ENCODE data around the gene NUDC. TPM values are rescaled to one million over a fixed set of nuclear protein-coding genes. Genes with fewer than 3 reads are reported as not detected.

The NUDC gene
- total and polyA plus RNA-seq, 2 of the 13 experiments (the other 11 are each of a cell fraction or from before 2014, with no cell fraction given), result 34.7 to 104 TPM

GRCh38 chr1:26913754-26914619, 7.6 kb upstream of the NUDC start, which contains the start of gene NR0B2 (continued):
- TF ChIP-seq, protein P1, sequence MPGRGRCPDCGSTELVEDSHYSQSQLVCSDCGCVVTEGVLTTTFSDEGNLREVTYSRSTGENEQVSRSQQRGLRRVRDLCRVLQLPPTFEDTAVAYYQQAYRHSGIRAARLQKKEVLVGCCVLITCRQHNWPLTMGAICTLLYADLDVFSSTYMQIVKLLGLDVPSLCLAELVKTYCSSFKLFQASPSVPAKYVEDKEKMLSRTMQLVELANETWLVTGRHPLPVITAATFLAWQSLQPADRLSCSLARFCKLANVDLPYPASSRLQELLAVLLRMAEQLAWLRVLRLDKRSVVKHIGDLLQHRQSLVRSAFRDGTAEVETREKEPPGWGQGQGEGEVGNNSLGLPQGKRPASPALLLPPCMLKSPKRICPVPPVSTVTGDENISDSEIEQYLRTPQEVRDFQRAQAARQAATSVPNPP (CRISPR knock-in tag; IDR thresholded peaks at IDR 0.05), result peak; percentile 91
- peak; percentile 85 for TF ChIP-seq ZNF263 (CRISPR knock-in tag; IDR thresholded peaks at IDR 0.05)
- TF ChIP-seq ZBTB10 (CRISPR knock-in tag; IDR thresholded peaks at IDR 0.05; ENCODE audit: borderline replicate concordance), result peak; percentile 22; the same call in 1 of the 2 replicates
- TF ChIP-seq MEIS1 (CRISPR knock-in tag; IDR thresholded peaks at IDR 0.05; ENCODE audit: borderline replicate concordance), result peak; percentile 99
- TF ChIP-seq SNAPC4 (CRISPR knock-in tag; IDR thresholded peaks at IDR 0.05), result peak; percentile 71; the same call in 1 of the 2 replicates
- peak; percentile 82 for TF ChIP-seq SP4 (CRISPR knock-in tag; IDR thresholded peaks at IDR 0.05)
- TF ChIP-seq ZMAT5 (CRISPR knock-in tag; IDR thresholded peaks at IDR 0.05; ENCODE audit: borderline replicate concordance, low read depth), result no peak
- TF ChIP-seq, protein P2, sequence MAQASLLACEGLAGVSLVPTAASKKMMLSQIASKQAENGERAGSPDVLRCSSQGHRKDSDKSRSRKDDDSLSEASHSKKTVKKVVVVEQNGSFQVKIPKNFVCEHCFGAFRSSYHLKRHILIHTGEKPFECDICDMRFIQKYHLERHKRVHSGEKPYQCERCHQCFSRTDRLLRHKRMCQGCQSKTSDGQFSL (CRISPR knock-in tag; IDR thresholded peaks at IDR 0.05), result peak; percentile 33; the same call in 1 of the 2 replicates
- peak; percentile 95 for TF ChIP-seq ATF3 (CRISPR knock-in tag; IDR thresholded peaks at IDR 0.05)
- TF ChIP-seq ZNF549 (CRISPR knock-in tag; IDR thresholded peaks at IDR 0.05), result no peak
- TF ChIP-seq ZNF20 (CRISPR knock-in tag; IDR thresholded peaks at IDR 0.05), result peak; percentile 86; the same call in 1 of the 2 replicates
- peak; percentile 84 for TF ChIP-seq HMG20B (CRISPR knock-in tag; conservative IDR thresholded peaks at IDR 0.05)
- TF ChIP-seq, protein P3, sequence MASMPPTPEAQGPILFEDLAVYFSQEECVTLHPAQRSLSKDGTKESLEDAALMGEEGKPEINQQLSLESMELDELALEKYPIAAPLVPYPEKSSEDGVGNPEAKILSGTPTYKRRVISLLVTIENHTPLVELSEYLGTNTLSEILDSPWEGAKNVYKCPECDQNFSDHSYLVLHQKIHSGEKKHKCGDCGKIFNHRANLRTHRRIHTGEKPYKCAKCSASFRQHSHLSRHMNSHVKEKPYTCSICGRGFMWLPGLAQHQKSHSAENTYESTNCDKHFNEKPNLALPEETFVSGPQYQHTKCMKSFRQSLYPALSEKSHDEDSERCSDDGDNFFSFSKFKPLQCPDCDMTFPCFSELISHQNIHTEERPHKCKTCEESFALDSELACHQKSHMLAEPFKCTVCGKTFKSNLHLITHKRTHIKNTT (CRISPR knock-in tag; IDR thresholded peaks at IDR 0.05), result no peak
- TF ChIP-seq POLR2A (IDR thresholded peaks at IDR 0.05; ENCODE audit: insufficient read depth in 1 of 2, low read depth in 2 of 2, low read length in 2 of 2), result peak; percentile 100

All from HepG2 (cell line).